Gastroesophageal sphincter (tissue), 3 donors: ENCODE data around the gene DAB1.

ENCODE experiments used
- CTCF ChIP-seq, 4 experiments: fragments of 200-600 bp in 2 of 4; fragments of 450-650 bp in 2 of 4; sonication (generic) in 1 of 4; IDR thresholded peaks; one replicate each; pipeline ENCODE4 v1.5.1; 2017 to 2019; ENCODE audit warnings: antibody characterized with exemption in 4 of 4, mild to moderate bottlenecking in 2 of 4, moderate library complexity in 2 of 4
- POLR2A ChIP-seq, 2 donors: fragments of 450-650 bp; IDR thresholded peaks; one replicate each; pipeline ENCODE4 v1.6.1; 2017; ENCODE audit warnings: antibody characterized with exemption in 2 of 2, mild to moderate bottlenecking in 2 of 2, moderate library complexity in 1 of 2

- TF ChIP-seq CTCF (IDR thresholded peaks at IDR 0.05), result no peak
- TF ChIP-seq POLR2A (IDR thresholded peaks at IDR 0.05), result no peak
Observed at GRCh38 chr1:57325536-57325935, 98.3 kb downstream of the DAB1 start.
